Stimulated activated CD8-positive, alpha-beta memory T cell treated with anti-CD3 and anti-CD28 coated beads, Interleukin-15, amount 100 ng/mL, for 4 hours (primary cell): ENCODE measurements around the gene CUL2.
A peak's percentile ranks its signal among the peaks of the same experiment; 100 is the strongest.
"Not testable (repeated sequence)": the region's sequence is repeated elsewhere in the genome, so short reads cannot be mapped to it uniquely, and the experiment has no call there.

Experiments
- DNase-seq, 2 donors: peaks; one replicate each; pipeline ENCODE4 v3.0.0-alpha.2; 2020; ENCODE audit warnings: low read depth in 2 of 2

The CUL2 gene

GRCh38 chr10:35090162-35090954, at the start of gene CUL2:
CUL2 (minus strand) TSS chr10:35090341; CDS start chr10:35071317, 19,024 bp downstream.
- peak; percentile 84 to 88 for DNase-seq

- DNase-seq, result no peak
These were observed 46.2 kb upstream of the CUL2 start for GRCh38 chr10:35136263-35136815.

GRCh38 chr10:35135861-35136260, 45.7 kb upstream of the CUL2 start:
- no peak for DNase-seq

- DNase-seq, result no peak
These were observed 43.4 kb upstream of the CUL2 start for GRCh38 chr10:35133586-35133985.

GRCh38 chr10:35132727-35133126, 42.6 kb upstream of the CUL2 start:
- no peak for DNase-seq

- DNase-seq, result no peak
These were observed 40.5 kb upstream of the CUL2 start for GRCh38 chr10:35130663-35131062.

GRCh38 chr10:35129185-35129674, 39.1 kb upstream of the CUL2 start:
- no peak for DNase-seq

- peak; percentile 31 to 39 for DNase-seq
These were observed 37.2 kb upstream of the CUL2 start for GRCh38 chr10:35127289-35127891.

GRCh38 chr10:35126530-35127288, 36.6 kb upstream of the CUL2 start, which contains the start of gene CREM:
CREM (plus strand) TSS chr10:35126846; CDS start chr10:35137836, 10,990 bp downstream.
- peak; percentile 99 for DNase-seq

GRCh38 chr10:35126062-35126529, 36.0 kb upstream of the CUL2 start:
- DNase-seq, result no peak

- no peak for DNase-seq
These were observed 34.4 kb upstream of the CUL2 start for GRCh38 chr10:35124540-35124939.

- no peak for DNase-seq
These were observed 29.2 kb upstream of the CUL2 start for GRCh38 chr10:35119378-35119777.

- no peak for DNase-seq
These were observed 22.4 kb upstream of the CUL2 start for GRCh38 chr10:35112571-35112970.

GRCh38 chr10:35103882-35104281, 13.7 kb upstream of the CUL2 start:
- no peak for DNase-seq

GRCh38 chr10:35097510-35097909, 7.4 kb upstream of the CUL2 start:
- DNase-seq, result no peak

- no peak for DNase-seq
These were observed 6.2 kb upstream of the CUL2 start for GRCh38 chr10:35096312-35096711.

- DNase-seq, result no peak
These were observed 2.7 kb upstream of the CUL2 start for GRCh38 chr10:35092851-35093250.

GRCh38 chr10:35091994-35092790, 2.1 kb upstream of the CUL2 start:
- no peak for DNase-seq

- DNase-seq, result no peak
These were observed 455 bp downstream of the CUL2 start for GRCh38 chr10:35089611-35090161.

- DNase-seq, result no peak
These were observed 6.9 kb downstream of the CUL2 start for GRCh38 chr10:35083242-35083641.

- DNase-seq, result not testable (repeated sequence)
These were observed 9.9 kb downstream of the CUL2 start for GRCh38 chr10:35080261-35080660.
